Activated T-helper 9 cell treated with anti-CD3 and anti-CD28 coated beads, Interleukin-2, amount 50 U/mL, for 16 hours (primary cell): Measurements from ENCODE around the gene ZIC2.

Experiments
- DNase-seq: peaks from one replicate; pipeline ENCODE4 v3.0.0-alpha.2; 2020; ENCODE audit warnings: low read depth

ZIC2 gene

DNA sequence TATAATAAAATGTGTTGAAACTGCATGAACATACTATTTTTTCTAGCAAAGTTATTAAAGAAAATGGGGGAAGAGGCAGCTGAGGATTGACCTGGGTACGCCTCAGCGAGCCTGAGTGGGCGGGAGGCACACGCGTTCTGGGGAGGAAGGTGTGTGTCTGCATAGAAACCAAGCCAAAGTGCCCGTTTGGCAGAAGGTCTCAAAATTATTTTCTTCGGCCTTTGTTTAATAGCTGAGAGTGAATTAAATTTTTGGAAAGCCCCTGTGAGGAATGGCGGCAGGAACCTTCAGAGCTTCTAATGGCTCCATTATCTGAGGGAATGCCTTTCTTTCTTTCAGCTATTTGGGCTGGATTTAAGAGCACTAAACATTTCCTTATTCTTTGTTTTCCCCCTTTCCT is 5.2 kb downstream of the ZIC2 start:
- no peak for DNase-seq

GRCh38 chr13:99987154-99988019 is 5.8 kb downstream of the ZIC2 start:
- no peak for DNase-seq

GRCh38 chr13:99988529-99989275 is 7.1 kb downstream of the ZIC2 start:
- no peak for DNase-seq

DNA sequence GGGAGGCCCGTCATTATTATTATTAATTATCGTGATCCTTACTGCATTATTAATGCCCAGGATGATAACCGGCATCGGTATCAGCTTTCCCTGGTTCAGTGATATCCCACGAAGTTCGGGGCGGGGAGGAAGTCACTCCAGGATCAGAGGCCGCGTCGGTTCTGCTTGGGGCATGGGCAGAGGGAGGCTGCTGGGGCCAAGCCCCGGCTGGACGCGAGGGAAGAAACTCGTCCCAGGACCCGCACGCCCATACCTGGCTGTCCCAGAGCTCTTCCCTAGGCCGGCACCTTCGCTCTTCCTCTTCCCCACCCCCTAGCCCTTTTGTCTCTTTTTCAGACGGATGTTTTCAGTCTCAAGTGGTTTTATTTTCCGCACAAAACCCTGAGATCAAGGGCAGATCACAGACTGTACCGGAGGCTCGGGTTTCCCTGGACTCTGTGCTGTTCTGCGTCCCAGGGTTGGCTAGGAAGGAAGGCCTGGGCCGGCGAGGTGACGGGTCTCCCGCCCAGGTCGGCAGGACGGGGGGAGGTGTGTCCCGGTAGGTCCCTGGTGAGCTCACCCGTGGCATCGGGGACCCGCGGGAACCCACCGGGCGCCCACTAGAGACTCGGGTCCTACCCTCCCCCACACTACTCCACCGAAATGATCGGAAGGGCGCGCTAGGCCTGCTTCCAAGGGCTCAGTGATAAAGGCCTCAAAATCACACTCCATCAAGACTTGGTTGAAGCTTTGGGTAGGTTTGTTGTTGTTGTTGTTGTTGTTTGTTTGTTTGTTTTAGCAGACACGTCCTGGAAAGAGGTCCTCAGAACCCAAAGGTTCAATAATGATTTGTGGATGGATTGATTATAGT is 7.9 kb downstream of the ZIC2 start:
- no peak for DNase-seq

- no peak for DNase-seq
Observed at GRCh38 chr13:99990126-99990977, 8.8 kb downstream of the ZIC2 start.

DNA sequence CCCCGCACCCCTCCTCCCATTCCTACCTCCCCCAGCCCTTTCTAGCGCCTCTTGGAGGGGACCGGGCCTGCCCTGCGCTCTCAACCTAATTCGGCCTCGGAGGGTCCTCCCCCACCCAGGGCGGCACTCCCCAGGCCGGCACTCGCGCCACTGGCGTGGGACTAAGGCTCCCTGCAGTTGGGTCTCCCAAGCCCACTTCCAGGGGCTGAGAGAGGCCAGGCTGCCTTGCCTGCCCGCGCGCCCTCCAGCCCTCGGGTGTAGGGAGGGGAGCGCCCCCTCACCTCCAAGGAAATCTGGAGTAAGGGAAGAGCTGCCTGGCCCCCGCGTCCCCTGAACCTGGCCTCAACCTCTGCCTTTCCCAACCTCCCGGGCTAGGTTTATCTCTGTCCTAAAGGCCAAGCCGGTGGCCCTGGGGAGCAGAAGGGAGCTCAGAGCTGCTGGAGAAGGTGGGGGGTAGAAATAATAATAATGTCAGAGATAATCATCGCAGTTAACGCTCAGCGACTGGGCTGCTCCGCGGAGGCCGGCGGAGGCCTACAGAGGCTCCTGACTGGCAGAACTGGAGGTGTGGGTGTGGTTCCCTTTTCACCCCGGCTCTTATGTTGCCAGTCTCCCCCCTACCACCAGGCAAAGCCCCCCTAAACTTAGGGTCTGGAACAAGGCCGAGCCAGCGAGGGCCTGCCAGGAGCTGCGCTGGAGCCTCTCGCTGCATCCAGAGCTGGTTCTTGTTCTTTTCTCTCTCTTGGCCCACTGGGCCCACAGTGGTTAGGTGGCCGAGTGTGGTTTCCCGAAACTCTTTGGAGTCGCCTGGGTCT is 9.6 kb downstream of the ZIC2 start:
- no peak for DNase-seq

- no peak for DNase-seq
Observed at GRCh38 chr13:99991828-99992775, 10.5 kb downstream of the ZIC2 start.

- no peak for DNase-seq
Observed at GRCh38 chr13:99992949-99993351, 11.4 kb downstream of the ZIC2 start.

DNA sequence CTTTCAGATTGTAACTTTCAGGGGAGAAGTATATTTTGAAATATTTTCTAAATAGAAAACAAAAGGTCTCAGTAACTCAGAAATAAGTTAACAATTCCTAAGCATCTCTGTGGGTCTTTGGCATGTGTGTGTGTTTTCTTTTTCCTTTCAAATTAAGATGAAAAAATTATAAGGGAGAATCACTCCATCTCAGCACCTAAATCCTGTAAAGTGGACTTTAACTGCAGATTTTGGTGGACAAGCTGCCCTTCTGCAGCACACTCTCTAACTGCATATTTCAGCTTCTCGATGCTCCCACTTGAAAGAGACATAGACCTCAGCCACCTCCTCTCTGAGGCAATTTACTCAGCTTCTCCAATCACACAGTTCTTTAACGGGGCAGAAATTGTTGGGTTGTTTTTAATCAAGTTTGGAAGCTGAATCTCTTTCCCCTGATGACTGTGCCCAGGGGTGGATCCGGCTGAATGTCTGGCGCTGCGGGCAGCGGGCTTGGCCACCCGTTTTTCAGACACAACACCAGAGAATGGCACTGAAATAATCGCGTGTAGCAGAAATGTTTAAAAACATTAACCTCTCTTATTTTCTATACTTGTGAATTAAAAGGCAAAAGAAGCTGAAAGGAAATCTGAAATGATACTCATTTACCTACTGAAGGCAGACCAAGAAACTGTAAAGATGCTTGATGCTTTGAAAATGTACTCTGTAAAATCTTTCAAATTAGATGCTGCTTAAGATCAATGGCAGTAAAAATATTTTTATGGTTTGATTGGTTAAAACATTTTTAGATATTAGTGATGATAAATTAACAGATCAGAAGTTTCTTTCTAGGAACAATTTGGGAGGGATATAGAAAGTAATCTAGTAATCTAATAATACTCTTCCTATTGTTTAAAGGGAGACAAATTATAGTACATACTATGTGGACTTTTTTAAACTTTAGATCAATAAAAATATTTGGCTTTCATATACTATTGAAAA is 12.4 kb downstream of the ZIC2 start:
- no peak for DNase-seq

- DNase-seq = no peak
Observed at GRCh38 chr13:99994638-99995020, 13.0 kb downstream of the ZIC2 start.

- no peak for DNase-seq
Observed at GRCh38 chr13:99995104-99995588, 13.6 kb downstream of the ZIC2 start.

- DNase-seq = no peak
Observed at GRCh38 chr13:99995589-99996380, 14.2 kb downstream of the ZIC2 start.

DNA sequence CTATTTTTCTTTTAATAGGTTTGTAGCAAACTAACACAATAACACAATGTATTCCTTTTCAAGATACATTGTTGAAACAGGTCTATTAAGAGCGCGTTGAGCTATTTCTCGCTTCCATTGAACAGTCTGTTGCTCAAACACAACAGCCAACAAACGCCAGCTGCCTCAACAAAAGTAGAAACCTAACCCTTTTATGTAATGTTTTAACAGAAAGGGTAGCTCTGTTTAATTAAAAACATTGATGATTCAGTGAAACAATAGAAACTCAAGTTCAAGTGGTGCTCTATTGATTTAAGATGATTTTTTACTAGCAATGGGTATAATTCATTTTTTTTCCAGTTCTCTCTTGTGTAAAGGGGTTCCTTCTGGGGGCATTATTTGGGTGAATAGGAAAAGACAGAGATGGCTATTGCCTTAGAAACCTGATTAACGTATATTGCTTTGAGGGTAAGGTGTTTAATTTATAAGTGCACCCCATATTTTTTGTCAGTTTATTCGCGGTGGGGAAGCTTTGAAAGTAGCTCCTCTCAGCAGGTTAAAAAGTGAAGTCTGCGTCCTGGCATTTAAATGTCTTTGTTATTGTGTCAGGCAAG is 14.9 kb downstream of the ZIC2 start:
- DNase-seq = no peak

GRCh38 chr13:99997702-99998214 is 16.2 kb downstream of the ZIC2 start:
- DNase-seq = no peak

DNA sequence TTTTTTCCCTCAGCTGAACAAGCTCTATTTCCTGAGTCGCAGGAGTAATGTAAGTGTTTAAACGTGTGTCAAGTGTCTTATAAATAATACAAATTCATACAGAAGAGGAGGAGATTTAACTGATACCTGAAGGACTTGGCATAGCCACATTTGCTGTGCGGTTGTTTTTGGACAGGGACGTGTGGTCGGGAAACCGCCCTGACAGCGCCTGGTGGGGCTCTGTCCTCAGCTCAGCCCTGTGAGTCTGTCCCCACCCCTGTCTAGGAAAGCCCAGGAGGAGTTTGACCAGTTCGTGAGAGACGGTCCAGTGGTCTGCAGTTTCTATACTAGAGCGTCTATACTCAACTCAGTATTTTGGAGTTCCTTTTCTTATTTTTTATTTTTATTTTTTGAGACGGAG is 16.7 kb downstream of the ZIC2 start:
- no peak for DNase-seq

- DNase-seq = no peak
Observed at GRCh38 chr13:100014621-100015020, 33.0 kb downstream of the ZIC2 start.
